Activated T-cell treated with anti-CD3 and anti-CD28 coated beads, Interleukin-2, amount 50 U/mL, for 1 hour (primary cell): ENCODE measurements around the gene C5orf22.
"Not testable (repeated sequence)": the region's sequence is repeated elsewhere in the genome, so short reads cannot be mapped to it uniquely, and the experiment has no call there.

Source experiments
- DNase-seq: peaks from one replicate; pipeline ENCODE4 v3.0.0-alpha.2; 2020

Gene C5orf22

GRCh38 chr5:31531888-31532547 lies at the start of gene C5orf22, which contains the start of gene DROSHA:
TSS of gene C5orf22 (plus strand) at chr5:31532301. CDS start at chr5:31532393, 92 bp downstream.
TSS of gene DROSHA (minus strand) at chr5:31532093. CDS start at chr5:31529059, 3,034 bp downstream.
- peak; percentile 89 for DNase-seq

GRCh38 chr5:31485376-31486207 lies 46.5 kb upstream of the C5orf22 start:
- DNase-seq = no peak

GRCh38 chr5:31486441-31486840 lies 45.7 kb upstream of the C5orf22 start:
- DNase-seq = no peak

GRCh38 chr5:31487506-31487905 lies 44.6 kb upstream of the C5orf22 start:
- no peak for DNase-seq

GRCh38 chr5:31492869-31493268 lies 39.2 kb upstream of the C5orf22 start:
- DNase-seq = no peak

GRCh38 chr5:31495336-31495735 lies 36.8 kb upstream of the C5orf22 start:
- no peak for DNase-seq

- DNase-seq = no peak
Observed at GRCh38 chr5:31496301-31496700, 35.8 kb upstream of the C5orf22 start.

- no peak for DNase-seq
Observed at GRCh38 chr5:31496891-31497290, 35.2 kb upstream of the C5orf22 start.

- no peak for DNase-seq
Observed at GRCh38 chr5:31500256-31500655, 31.8 kb upstream of the C5orf22 start.

- no peak for DNase-seq
Observed at GRCh38 chr5:31502506-31502905, 29.6 kb upstream of the C5orf22 start.

- no peak for DNase-seq
Observed at GRCh38 chr5:31504529-31504928, 27.6 kb upstream of the C5orf22 start.

GRCh38 chr5:31511305-31511704 lies 20.8 kb upstream of the C5orf22 start:
- DNase-seq = no peak

GRCh38 chr5:31516802-31517201 lies 15.3 kb upstream of the C5orf22 start:
- no peak for DNase-seq

- DNase-seq = no peak
Observed at GRCh38 chr5:31523041-31523440, 9.1 kb upstream of the C5orf22 start.

- no peak for DNase-seq
Observed at GRCh38 chr5:31530541-31531265, 1.4 kb upstream of the C5orf22 start.

- no peak for DNase-seq
Observed at GRCh38 chr5:31531543-31531887, 586 bp upstream of the C5orf22 start.

GRCh38 chr5:31534527-31535046 lies 2.5 kb downstream of the C5orf22 start:
- no peak for DNase-seq

- DNase-seq = no peak
Observed at GRCh38 chr5:31536873-31537272, 4.8 kb downstream of the C5orf22 start.

- DNase-seq = no peak
Observed at GRCh38 chr5:31537349-31537748, 5.2 kb downstream of the C5orf22 start.

- no peak for DNase-seq
Observed at GRCh38 chr5:31537851-31538250, 5.8 kb downstream of the C5orf22 start.

GRCh38 chr5:31549114-31549513 lies 17.0 kb downstream of the C5orf22 start:
- not testable (repeated sequence) for DNase-seq

- no peak for DNase-seq
Observed at GRCh38 chr5:31551878-31552277, 19.8 kb downstream of the C5orf22 start.

GRCh38 chr5:31553863-31554262 lies 21.8 kb downstream of the C5orf22 start:
- no peak for DNase-seq
